ENCODE results near the gene MSX2.

- no peak for TF ChIP-seq CTCF (IDR thresholded peaks at IDR 0.05; ENCODE audit: low read depth, low read length, poor library complexity, severe bottlenecking)
- TF ChIP-seq EZH2phosphoT487 (IDR thresholded peaks at IDR 0.05; ENCODE audit: borderline replicate concordance, low read length), result no peak
Observed at GRCh38 chr5:174726916-174727793, 2.8 kb downstream of the MSX2 start.
